Esophagus muscularis mucosa (tissue), 3 donors: ENCODE results near the gene CYP8B1.

Experiments used
- POLR2A ChIP-seq: fragments of 450-650 bp; IDR thresholded peaks from one replicate; pipeline ENCODE4 v1.6.1; 2017; ENCODE audit warnings: antibody characterized with exemption, moderate library complexity, mild to moderate bottlenecking, low read depth
- TF ChIP-seq, protein P1 (sequence below), 3 experiments: fragments of 200-600 bp in 2 of 3; fragments of 450-650 bp in 1 of 3; sonication (generic) in 2 of 3; IDR thresholded peaks; one replicate each; pipeline ENCODE4 v1.5.1; 2017 to 2019; ENCODE audit warnings: antibody characterized with exemption in 3 of 3, mild to moderate bottlenecking in 2 of 3, moderate library complexity in 1 of 3

DNA sequence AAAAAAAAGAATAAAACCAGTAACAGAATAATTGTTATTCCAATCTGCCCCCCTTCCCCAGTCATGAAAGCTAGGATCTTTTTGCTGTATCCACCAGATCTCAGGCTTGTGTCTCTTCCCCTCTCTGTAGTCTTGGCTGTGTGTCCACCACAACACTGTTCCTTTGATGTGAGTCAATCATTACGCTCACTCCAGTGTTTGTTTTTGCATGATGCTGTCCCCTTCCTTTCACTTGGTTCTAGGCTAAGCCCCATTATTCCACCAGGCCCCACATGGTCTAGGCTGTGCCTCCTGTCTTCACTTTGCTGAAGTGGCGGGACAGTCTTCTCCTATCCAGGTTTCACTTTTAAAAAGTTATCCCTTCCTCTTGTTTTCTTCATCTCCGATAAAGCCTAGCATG, 52.9 kb downstream of the CYP8B1 start:
- TF ChIP-seq POLR2A, result no peak
- TF ChIP-seq, protein P1, sequence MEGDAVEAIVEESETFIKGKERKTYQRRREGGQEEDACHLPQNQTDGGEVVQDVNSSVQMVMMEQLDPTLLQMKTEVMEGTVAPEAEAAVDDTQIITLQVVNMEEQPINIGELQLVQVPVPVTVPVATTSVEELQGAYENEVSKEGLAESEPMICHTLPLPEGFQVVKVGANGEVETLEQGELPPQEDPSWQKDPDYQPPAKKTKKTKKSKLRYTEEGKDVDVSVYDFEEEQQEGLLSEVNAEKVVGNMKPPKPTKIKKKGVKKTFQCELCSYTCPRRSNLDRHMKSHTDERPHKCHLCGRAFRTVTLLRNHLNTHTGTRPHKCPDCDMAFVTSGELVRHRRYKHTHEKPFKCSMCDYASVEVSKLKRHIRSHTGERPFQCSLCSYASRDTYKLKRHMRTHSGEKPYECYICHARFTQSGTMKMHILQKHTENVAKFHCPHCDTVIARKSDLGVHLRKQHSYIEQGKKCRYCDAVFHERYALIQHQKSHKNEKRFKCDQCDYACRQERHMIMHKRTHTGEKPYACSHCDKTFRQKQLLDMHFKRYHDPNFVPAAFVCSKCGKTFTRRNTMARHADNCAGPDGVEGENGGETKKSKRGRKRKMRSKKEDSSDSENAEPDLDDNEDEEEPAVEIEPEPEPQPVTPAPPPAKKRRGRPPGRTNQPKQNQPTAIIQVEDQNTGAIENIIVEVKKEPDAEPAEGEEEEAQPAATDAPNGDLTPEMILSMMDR (IDR thresholded peaks at IDR 0.05), result no peak
